ENCODE measurements around the gene RNF213. TPM values are rescaled to one million over a fixed set of nuclear protein-coding genes. Genes with fewer than 3 reads are reported as not detected.
"Not testable (repeated sequence)": the region's sequence is repeated elsewhere in the genome, so short reads cannot be mapped to it uniquely, and the experiment has no call there.

RNF213 gene
- total RNA-seq, 1 experiment from 2014 or later, result 44.5 TPM

DNA sequence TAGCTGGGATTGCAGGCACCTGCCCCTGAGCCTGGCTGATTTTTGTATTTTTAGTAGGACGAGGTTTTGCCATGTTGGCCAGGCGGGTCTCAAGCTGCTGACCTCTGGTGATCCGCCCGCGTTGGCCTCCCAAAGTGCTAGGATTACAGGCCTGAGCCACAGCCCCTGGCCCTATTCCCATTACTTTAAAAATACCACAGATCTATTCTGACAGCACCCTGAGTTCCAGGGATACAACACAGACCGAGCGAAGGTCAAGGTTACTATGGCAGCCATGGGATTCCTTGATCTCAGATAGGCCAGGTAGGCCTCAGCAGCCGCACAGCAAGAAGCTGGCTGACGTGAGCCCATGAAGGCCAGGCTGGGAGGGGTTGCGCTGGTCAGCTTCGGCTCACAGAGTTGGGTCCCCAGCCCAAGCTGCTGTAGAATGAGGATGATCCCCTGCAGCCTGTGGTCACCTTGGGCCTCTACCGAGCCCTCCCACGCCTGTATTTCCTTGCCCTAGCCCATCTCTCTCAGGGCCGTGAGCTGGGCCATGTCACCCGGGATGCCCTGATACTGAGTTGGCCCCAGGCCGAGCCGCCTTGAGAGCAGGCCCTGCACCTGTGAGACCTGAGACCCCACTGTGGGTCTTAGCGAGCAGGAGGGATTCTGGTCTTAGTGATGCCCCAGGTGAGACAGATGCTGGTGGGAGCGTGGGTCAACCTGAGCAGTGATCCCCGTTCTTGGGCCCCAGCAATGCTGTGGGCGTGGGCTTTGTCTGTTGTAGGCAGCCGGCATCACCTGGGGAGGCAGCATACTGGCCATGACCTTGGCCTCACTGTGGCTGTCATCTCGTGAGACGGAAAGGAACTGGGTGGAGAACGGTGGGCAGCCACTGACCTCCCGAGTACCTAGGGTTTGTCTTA, 16.9 kb upstream of the RNF213 start:
- Histone ChIP-seq H3K36me3 (ENCODE audit: control insufficient read depth in 1 of 2, insufficient read depth in 2 of 2, low read length in 2 of 2) (peaks cover 0 to 2% of the 10 kb centered on the region in 2 experiments; a peak in 1 of 4 replicates), H3K9ac (ENCODE audit: low read length) (no peak overlapping the region), H4K20me1 (ENCODE audit: insufficient read depth) (no peaks in the 10 kb centered on the region), H3K79me2 (ENCODE audit: insufficient read depth, low read length) (no peaks in the 10 kb centered on the region), H3K9me2 (ENCODE audit: insufficient read depth) (no peaks in the 10 kb centered on the region), H2AFZ (ENCODE audit: low read depth, low read length, poor library complexity, severe bottlenecking) (no peak overlapping the region), H3K4me1 (ENCODE audit: control insufficient read depth in 1 of 2, insufficient read depth in 2 of 2, low read length in 2 of 2) (peaks cover 0 to 5% of the 10 kb centered on the region in 2 experiments; a peak in 1 of 4 replicates), H3K9me3 (ENCODE audit: control insufficient read depth in 1 of 2, insufficient read depth in 1 of 2, low read depth in 1 of 2, low read length in 2 of 2) (no peaks in the 10 kb centered on the region), H3K27ac (ENCODE audit: low read depth, low read length) (no peak overlapping the region), H3K4me3 (replicated peaks in 1 of 2; ENCODE audit: low read depth in 1 of 2, low read length in 2 of 2) (no peak overlapping the region), H3K27me3 (ENCODE audit: insufficient read depth, low read length) (no peaks in the 10 kb centered on the region), H3K4me2 (ENCODE audit: low read length) (no peak overlapping the region)
- ATAC-seq (no peak), DNase-seq (ENCODE audit: low read depth, low spot score) (no peak)
- intact Hi-C loops (cut with micrococcal nuclease), result no loop called here
- TF ChIP-seq RAD21 (IDR thresholded peaks at IDR 0.05; ENCODE audit: low read depth) (no peak), EGR1 (IDR thresholded peaks at IDR 0.05; ENCODE audit: low read depth) (no peak), FOSL1 (IDR thresholded peaks at IDR 0.05; ENCODE audit: low read depth) (no peak), SP1 (IDR thresholded peaks at IDR 0.05; ENCODE audit: low read depth) (no peak), TCF7L2 (IDR thresholded peaks at IDR 0.05; ENCODE audit: borderline replicate concordance, extremely low read depth, insufficient read depth, insufficient read length) (no peak), ELF1 (IDR thresholded peaks at IDR 0.05; ENCODE audit: borderline replicate concordance, low read depth) (no peak), POLR2AphosphoS5 (IDR thresholded peaks at IDR 0.05; ENCODE audit: low read depth, low read length) (no peak), JUND (IDR thresholded peaks at IDR 0.05) (no peak), SRF (IDR thresholded peaks at IDR 0.05; ENCODE audit: low read depth) (no peak)
- TF ChIP-seq, protein P1, sequence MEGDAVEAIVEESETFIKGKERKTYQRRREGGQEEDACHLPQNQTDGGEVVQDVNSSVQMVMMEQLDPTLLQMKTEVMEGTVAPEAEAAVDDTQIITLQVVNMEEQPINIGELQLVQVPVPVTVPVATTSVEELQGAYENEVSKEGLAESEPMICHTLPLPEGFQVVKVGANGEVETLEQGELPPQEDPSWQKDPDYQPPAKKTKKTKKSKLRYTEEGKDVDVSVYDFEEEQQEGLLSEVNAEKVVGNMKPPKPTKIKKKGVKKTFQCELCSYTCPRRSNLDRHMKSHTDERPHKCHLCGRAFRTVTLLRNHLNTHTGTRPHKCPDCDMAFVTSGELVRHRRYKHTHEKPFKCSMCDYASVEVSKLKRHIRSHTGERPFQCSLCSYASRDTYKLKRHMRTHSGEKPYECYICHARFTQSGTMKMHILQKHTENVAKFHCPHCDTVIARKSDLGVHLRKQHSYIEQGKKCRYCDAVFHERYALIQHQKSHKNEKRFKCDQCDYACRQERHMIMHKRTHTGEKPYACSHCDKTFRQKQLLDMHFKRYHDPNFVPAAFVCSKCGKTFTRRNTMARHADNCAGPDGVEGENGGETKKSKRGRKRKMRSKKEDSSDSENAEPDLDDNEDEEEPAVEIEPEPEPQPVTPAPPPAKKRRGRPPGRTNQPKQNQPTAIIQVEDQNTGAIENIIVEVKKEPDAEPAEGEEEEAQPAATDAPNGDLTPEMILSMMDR (IDR thresholded peaks at IDR 0.05 in 2 of 3, conservative IDR thresholded peaks at IDR 0.05 in 1 of 3; ENCODE audit: borderline replicate concordance in 1 of 3, insufficient read depth in 1 of 3, low read depth in 2 of 3, low read length in 2 of 3), result no peak
- TF ChIP-seq, protein P2, sequence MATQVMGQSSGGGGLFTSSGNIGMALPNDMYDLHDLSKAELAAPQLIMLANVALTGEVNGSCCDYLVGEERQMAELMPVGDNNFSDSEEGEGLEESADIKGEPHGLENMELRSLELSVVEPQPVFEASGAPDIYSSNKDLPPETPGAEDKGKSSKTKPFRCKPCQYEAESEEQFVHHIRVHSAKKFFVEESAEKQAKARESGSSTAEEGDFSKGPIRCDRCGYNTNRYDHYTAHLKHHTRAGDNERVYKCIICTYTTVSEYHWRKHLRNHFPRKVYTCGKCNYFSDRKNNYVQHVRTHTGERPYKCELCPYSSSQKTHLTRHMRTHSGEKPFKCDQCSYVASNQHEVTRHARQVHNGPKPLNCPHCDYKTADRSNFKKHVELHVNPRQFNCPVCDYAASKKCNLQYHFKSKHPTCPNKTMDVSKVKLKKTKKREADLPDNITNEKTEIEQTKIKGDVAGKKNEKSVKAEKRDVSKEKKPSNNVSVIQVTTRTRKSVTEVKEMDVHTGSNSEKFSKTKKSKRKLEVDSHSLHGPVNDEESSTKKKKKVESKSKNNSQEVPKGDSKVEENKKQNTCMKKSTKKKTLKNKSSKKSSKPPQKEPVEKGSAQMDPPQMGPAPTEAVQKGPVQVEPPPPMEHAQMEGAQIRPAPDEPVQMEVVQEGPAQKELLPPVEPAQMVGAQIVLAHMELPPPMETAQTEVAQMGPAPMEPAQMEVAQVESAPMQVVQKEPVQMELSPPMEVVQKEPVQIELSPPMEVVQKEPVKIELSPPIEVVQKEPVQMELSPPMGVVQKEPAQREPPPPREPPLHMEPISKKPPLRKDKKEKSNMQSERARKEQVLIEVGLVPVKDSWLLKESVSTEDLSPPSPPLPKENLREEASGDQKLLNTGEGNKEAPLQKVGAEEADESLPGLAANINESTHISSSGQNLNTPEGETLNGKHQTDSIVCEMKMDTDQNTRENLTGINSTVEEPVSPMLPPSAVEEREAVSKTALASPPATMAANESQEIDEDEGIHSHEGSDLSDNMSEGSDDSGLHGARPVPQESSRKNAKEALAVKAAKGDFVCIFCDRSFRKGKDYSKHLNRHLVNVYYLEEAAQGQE (IDR thresholded peaks at IDR 0.05; ENCODE audit: low read depth), result no peak
- TF ChIP-seq, protein P3, sequence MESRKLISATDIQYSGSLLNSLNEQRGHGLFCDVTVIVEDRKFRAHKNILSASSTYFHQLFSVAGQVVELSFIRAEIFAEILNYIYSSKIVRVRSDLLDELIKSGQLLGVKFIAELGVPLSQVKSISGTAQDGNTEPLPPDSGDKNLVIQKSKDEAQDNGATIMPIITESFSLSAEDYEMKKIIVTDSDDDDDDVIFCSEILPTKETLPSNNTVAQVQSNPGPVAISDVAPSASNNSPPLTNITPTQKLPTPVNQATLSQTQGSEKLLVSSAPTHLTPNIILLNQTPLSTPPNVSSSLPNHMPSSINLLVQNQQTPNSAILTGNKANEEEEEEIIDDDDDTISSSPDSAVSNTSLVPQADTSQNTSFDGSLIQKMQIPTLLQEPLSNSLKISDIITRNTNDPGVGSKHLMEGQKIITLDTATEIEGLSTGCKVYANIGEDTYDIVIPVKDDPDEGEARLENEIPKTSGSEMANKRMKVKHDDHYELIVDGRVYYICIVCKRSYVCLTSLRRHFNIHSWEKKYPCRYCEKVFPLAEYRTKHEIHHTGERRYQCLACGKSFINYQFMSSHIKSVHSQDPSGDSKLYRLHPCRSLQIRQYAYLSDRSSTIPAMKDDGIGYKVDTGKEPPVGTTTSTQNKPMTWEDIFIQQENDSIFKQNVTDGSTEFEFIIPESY (IDR thresholded peaks at IDR 0.05; ENCODE audit: extremely low read depth, insufficient replicate concordance, low read length), result no peak
- BruUV-seq (replicated peaks), result no TSS peak
- RAD21 ChIA-PET (ENCODE audit: low non-redundant PET in 1 of 2, low total read pairs in 2 of 2, uncharacterized antibody in 2 of 2, unreplicated experiment in 2 of 2), result no interaction called here
- POLR2A ChIA-PET, result no interaction called here
- CTCF ChIA-PET, result no interaction called here

DNA sequence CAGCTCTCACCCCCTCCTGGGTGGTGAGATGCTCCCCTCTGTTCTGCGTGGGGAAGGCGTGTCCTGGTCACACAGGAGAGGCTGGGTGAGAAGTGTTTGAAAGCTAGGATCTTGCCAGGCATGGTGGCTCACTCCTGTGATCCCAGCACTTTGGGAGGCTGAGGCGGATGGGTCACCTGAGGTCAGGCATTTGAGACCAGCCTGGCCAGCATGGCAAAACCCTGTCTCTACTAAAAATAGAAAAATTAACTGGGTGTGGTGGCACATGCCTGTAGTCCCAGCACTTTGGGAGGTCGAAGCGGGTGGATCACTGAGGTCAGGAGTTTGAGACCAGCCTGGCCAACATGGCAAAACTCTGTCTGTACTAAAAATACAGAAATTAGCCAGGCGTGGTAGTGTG, 16.2 kb upstream of the RNF213 start:
- CTCF ChIA-PET; intact Hi-C loops (cut with micrococcal nuclease); H3K27ac ChIP-seq (ENCODE audit: low read depth, low read length); H3K36me3 ChIP-seq (ENCODE audit: control insufficient read depth in 1 of 2, insufficient read depth in 2 of 2, low read length in 2 of 2); H3K9me2 ChIP-seq (ENCODE audit: insufficient read depth); H4K20me1 ChIP-seq (ENCODE audit: insufficient read depth); H3K27me3 ChIP-seq (ENCODE audit: insufficient read depth, low read length); BruUV-seq (replicated peaks); H3K4me1 ChIP-seq (ENCODE audit: control insufficient read depth in 1 of 2, insufficient read depth in 2 of 2, low read length in 2 of 2); H3K9me3 ChIP-seq (ENCODE audit: control insufficient read depth in 1 of 2, insufficient read depth in 1 of 2, low read depth in 1 of 2, low read length in 2 of 2); H3K4me3 ChIP-seq (replicated peaks in 1 of 2; ENCODE audit: low read depth in 1 of 2, low read length in 2 of 2); RAD21 ChIA-PET (ENCODE audit: low non-redundant PET in 1 of 2, low total read pairs in 2 of 2, uncharacterized antibody in 2 of 2, unreplicated experiment in 2 of 2); POLR2A ChIA-PET; DNase-seq (ENCODE audit: low read depth, low spot score); H2AFZ ChIP-seq (ENCODE audit: low read depth, low read length, poor library complexity, severe bottlenecking); ATAC-seq; H3K9ac ChIP-seq (ENCODE audit: low read length); H3K4me2 ChIP-seq (ENCODE audit: low read length); H3K79me2 ChIP-seq (ENCODE audit: insufficient read depth, low read length): not testable (repeated sequence)
